ENCODE results near the gene ACTL10.
"Not testable (repeated sequence)": the region's sequence is repeated elsewhere in the genome, so short reads cannot be mapped to it uniquely, and the experiment has no call there.

ACTL10 gene

DNA sequence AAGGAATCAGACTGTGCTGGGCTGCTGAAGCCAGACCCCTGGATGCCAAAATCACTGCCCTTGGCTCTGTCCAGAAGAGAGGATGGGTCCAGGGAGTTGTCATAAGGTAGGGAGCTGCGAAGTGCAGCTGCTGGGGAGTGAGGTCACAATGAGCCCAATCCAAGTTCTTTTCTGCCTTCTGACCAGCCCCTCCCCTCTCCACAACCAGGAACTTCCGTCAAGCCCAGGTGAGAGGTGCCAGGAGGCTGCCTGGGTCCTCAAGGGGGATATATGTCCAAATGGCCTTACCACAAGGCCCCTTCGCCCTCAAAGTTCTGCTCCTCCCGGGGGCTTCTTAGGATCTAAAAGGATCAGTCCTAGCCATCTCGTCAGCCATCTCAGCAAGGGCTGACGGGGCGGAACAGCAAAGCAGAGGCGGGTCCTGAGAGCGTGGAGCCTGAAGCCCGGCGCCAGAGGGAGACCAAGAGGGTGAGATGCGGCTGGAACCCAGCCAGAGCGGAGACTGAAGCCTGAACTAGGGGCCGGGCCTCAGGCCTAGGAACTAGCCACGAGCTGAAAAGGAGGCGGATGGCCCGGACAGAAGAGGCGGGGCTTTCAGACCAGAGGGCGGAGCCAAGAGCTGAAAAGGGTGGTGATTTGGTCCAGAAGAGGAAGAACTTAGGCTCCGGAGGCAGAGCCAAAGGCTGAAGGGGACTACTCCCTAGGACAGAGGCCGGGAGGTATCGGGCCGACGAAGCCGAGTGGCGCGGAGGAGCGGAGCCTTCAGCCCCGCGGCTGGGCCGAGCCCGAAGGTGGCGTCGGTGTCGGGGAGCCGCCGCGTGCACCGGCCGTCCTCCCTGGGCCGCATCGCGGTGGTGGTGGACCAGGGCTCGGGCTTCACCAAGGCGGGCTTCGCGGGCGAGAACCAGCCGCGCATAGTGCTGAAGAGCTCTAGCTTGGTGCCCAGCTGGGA is at the start of gene ACTL10:
ACTL10 (plus strand) TSS at position 651 of the 952 bp plus-strand sequence. CDS start 555 bp downstream, outside the sequence.
- DNase-seq: peak; percentile 64

DNA sequence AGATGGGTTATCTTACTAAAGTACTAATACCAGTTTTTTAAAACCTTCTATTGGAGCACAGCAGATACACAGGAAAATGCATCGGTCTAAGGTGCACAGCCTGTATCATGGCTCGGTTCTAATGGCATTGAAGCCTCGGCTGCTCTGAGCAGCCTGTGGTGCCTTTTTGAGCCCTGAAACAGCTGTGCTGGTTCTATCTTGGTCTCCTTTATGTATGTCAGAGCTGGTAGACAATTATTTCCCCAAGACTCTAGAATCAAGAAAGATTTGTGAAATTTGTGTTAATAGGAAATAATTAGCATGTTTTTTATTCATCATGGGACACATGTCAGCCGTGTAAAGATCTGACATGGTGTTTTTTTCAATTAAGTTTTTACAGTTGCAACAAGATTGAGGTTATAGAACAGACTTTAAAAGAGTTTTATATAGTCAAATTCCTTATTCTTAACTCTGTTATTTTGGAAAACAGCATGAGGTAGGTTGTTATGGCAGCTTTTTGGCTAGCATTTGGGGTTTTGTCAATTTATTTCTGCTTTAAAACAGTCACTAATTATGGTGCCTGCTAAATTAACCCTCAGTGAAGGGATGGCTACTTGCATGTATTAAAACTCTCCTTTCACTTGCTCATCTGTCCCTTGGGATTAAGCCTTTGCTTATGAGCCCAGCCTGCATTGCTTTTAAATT is 44.9 kb upstream of the ACTL10 start:
- no peak for DNase-seq

DNA sequence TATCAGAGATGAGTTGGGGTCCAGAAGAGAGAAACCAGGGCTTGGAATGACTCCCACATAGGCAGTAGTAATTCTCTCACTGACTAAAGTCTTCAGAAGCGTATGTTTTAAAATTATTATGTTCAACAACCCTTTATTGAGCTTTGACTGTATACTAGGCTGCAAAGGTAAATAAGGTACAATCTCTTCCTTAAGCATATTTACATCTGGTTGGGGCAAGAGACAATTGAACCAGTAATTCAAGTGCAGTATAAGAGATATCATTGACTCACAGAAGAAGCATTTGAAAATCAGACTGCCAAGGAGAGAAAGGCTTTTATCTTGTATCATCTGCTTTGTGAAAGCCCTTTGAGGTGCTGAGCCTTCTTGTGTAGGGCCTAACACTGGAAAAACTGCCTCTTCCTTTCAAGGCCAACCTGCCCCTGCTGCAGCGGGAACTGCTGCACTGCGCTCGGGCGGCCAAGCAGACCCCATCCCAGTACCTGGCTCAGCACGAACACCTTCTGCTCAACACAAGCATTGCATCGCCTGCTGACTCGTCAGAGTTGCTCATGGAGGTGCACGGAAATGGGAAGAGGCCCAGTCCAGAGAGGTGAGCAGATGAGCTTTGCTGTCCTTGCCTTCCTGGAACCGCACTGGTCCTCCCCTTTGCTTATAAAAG is 43.9 kb upstream of the ACTL10 start:
- no peak for DNase-seq

DNA sequence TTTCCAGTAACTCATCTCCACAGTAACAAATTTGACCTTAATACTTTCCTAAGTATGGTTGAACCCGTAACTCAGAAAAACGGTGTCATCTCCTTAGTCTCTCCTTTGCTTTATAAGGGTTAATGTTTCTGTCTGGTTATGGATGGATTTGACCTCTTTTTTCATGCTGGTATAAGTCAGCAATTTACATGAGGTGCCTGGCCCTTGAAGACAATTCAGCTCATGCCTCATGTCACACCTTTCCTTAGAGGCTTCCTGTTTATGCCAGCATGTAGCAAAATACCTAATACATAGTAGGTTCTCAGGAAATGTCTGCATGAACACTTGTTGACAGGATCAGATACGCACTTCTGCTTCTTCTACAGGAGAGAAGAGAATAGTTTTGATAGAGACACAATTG is 42.3 kb upstream of the ACTL10 start:
- DNase-seq: no peak

DNA sequence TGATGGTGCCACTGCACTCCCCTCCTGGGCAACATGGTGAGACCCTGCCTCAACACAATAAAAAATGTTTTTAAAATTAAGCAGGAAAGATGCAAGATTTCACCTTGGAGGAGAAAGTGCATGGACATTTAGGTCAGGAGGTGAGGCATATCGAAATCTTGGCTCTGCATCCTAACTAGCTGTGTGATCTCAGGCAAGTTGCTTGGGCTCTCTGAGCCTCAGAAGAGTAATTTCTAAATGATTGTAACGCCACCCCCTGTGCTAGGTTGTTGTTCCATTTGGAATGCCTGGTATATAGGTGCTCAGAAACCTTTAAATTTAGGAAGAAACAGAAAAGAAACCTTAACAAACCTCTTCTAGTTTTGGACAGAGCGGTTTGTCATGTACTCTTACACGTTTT is 40.6 kb upstream of the ACTL10 start:
- no peak for DNase-seq

DNA sequence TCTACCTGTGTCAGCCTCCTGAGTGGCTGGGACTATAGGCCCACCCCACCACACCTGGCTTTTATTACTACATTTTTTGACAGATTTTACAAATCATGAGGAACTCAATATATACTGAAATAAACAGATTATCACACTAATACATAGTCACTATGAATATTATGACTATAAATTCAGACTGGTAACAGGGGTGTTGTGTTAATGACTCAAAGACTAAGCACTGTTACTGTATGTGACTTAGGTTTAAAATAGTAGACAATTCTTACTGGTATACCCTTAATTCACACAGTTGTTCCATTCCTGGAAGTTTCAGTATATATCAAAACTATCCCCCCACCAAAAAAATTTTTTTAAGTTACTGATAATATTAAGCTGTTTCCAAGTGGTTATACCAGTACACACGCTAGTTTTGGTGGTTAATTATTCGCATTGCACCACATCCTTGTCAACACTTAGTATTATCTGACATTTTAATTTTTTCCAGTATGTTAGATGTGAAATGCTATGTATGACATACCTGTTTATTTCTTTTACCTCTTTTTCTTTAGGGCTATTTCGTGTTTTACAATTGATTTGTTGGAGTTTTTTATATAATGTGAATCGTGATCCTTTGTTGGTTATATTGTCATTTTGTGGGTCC is 39.0 kb upstream of the ACTL10 start:
- DNase-seq: no peak

DNA sequence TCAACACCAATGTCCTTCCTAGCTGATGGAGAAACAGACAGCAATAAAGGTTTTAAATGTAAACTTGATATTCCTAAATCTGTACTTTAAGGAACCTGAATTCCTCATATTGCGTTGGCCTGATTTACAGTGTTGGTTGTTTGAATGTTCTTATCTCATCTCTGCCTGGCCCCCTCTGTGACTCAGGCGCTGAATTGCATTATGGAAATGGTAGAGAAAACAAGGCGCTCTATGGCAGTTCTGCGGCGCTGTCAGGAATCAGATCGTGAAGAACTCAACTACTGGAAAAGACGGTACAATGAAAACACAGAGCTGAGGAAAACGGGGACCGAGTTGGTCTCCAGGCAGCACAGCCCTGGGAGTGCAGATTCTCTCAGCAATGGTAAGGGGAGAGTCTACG is 37.2 kb upstream of the ACTL10 start:
- no peak for DNase-seq

DNA sequence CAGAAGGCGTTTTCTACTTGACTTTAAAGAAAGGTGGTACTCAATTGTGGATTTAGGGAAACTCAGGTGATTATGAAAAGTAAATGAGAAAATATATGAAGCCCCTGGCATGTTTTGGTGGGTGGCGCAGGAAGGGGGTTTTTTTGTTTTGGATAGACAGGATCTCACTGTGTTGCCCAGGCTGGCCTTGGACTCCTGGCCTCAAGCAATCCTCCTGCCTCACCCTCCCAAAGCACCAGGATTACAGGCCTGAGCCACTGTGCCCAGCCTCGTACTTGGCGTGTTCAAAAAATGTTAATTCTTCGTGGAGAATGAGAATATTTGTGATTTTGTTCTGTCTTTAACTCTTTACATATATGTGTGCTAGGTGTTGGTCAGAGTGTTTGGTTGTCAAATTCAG is 36.8 kb upstream of the ACTL10 start:
- no peak for DNase-seq

DNA sequence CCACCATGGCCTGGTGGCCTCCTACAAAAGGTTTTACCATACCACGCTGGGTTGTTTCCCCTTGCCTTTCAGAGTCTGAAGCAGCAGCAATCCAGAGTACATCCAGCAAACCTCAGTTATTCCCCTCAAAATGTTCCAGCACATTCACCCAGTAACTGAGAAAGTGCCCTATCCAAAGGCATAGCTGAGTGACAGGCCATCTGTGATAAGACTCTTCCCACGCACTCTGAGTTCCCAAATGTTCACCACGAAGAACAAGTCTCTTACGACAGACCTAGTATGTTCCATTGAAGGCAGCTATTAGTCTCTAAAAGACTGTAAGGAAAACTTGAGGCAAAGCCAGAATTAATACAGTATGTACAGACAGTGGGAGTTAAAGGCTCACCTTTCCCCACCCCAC is 36.2 kb upstream of the ACTL10 start:
- no peak for DNase-seq

DNA sequence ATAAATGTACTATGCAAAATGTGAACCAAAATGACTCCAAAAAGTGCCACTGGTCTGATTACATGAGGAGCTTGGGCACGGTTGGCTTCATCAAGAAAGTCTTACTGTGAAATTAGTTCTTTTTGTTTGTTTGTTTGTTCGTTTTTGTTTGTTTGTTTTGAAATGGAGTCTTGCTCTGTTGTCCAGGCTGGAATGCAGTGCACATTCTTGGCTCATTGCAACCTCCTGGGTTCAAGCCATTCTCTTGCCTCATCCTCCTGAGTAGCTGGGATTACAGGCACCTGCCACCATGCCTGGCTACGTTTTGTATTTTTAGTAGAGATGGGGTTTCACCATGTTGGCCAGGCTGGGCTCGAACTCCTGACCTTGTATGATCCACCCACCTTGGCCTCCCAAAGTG is 34.8 kb upstream of the ACTL10 start:
- DNase-seq: not testable (repeated sequence)

DNA sequence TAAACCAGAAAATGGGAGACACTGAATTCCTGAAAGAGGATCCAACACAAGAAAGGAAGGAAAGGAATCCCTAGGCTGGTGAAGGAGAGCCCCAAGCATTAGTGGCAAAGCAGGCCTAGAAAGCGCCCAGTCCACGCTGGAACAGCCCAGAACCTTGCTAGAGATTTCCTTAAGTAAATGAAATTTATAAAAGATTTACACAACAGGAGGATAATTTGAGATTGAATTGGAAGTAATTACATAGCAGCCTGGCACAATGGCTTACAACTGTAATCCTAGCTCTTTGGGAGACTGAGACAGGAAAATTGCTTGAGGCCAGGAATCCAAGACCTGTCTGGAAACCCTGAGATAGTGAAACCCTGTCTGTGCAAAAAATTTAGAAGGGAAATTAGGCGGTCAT is 31.4 kb upstream of the ACTL10 start:
- no peak for DNase-seq

DNA sequence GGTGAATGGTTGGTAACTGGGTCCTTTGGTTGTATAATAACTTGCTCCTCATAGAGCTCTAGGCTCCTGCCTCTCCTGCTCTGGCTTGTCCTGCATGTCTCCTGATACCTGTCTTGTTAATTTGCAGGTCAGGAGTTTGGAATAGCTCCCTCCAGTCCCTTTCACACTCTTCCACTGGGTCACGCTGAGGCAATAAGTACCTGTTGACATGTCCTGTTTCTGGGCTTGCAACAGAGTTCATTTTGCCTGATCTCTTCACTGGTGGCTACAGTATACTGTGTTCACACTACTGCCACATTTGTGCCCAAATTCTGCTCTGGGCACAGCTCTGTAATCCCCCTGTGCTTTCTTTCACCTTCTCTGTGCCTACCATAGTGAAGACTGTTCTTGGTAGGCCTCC is 30.0 kb upstream of the ACTL10 start:
- no peak for DNase-seq

DNA sequence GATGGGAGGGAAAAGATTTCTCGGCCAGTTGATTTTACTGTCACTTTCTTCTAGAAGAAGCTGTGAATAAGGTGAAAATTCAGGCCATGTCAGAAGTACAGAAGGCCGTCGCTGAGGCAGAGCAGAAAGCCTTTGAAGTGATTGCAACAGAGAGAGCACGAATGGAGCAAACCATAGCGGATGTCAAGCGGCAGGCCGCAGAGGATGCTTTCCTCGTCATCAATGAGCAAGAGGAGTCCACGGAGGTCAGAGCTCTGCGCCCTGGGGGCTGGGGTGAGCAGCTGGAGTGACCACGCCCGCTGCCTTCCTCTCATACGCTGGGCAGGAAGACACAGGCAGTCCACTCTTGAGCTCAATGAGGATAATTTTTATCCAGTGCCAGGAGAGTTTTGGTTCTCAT is 26.5 kb upstream of the ACTL10 start:
- no peak for DNase-seq

DNA sequence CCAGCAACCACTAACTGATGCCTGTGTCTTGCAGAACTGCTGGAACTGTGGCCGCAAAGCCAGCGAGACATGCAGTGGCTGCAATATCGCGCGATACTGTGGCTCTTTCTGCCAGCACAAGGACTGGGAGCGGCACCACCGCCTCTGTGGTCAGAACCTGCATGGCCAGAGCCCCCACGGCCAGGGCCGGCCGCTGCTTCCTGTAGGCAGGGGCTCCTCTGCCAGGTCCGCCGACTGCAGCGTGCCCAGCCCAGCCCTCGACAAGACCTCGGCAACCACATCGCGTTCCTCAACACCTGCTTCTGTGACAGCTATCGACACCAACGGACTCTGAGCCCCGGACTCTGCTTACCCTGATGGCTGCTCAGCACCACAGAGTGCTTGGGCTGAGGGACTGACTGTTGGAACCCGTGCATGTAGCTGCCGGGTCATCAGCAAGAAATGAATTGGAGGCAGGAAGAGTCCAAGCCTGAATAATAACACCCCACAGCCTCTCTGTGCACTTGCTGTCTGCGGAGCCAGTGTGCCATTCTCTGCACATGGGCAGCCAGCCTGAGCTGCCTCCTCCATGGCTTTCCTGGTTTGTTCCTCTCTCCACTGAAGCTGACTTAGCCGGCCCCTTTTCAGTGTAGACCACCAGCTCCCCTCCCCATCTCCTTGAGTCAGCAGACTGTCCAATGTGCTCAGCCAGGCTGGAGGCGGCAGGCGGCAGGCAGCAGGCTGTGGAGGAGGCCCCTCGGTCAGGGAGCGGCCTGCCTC is 22.3 kb upstream of the ACTL10 start:
- no peak for DNase-seq

DNA sequence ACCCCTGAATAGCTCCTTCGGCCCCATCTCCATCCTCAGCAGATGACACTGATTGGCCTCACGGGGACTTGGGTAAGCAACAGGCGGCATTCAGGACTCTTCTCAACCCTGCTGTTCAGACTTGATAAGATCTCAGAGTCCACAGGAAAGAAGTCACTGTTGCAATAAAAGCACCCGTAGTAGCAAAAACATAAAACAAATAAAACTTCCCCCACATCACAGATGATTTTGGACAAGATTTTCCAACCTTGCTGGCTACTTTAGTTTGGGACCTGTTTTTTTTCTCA is 21.7 kb upstream of the ACTL10 start:
- DNase-seq: no peak

DNA sequence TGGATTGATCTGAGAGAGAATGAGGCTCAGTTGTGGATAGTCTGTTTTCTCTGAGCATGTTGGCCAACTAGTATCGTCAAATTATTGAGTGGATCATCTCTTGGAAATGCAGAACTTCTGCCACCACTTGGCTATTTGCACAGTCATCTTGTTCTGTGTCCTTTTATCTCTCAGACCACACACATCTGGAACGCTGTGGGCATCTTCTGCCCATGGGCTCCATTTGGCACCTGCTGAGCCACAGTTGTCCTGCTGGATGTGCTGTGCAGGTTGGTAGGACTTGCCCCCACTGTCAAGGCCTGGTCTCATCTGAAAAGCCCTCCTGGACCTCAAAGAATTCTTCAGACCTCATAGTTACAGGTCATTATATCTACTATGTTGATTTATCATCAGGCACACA is 21.3 kb upstream of the ACTL10 start:
- no peak for DNase-seq

DNA sequence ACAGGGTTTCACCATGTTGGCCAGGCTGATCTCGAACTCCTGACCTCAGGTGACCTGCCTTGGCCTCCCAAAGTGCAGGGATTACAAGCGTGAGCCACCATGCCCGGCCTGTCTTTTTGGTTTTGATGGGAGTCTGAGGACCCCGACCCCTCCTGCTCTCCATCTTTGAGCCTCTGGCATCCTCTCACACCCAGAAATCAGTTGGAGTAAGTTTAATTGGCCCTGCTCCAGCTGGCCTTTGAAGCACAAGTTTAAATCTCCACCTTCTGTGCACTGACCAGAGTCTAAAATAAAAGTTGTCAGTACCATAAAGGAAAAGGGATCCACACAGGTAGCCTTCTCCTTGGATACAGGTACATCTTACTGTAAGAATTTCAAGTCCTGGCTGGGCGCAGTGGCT is 20.6 kb upstream of the ACTL10 start:
- DNase-seq: no peak

DNA sequence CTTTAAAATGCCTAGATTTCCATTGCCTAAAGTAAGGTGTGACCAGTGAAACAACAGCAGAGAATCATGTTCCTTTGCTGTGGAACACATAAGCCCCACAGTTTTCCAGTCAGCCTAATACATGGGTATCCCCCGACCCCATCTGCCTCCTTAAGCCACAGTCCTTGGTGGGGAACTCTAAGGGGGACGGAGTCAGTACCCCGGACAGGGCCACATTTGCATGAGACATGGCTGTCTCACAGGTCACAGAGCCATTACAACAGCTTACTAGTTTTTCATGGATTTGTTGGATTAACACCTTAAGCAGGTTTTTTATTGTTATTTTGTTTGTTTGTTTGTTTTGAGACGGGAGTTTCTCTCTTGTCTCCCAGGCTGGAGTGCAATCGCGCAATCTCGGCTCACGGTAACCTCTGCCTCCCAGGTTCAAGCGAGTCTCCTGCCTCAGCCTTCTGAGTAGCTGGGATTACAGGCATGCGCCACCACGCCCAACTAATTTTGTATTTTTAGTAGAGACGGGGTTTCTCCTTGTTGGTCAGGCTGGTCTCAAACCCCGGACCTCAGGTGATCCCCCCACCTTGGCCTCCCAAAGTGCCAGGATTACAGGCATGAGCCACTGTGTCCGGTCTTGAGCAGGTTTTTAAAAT is 19.7 kb upstream of the ACTL10 start:
- DNase-seq: not testable (repeated sequence)

DNA sequence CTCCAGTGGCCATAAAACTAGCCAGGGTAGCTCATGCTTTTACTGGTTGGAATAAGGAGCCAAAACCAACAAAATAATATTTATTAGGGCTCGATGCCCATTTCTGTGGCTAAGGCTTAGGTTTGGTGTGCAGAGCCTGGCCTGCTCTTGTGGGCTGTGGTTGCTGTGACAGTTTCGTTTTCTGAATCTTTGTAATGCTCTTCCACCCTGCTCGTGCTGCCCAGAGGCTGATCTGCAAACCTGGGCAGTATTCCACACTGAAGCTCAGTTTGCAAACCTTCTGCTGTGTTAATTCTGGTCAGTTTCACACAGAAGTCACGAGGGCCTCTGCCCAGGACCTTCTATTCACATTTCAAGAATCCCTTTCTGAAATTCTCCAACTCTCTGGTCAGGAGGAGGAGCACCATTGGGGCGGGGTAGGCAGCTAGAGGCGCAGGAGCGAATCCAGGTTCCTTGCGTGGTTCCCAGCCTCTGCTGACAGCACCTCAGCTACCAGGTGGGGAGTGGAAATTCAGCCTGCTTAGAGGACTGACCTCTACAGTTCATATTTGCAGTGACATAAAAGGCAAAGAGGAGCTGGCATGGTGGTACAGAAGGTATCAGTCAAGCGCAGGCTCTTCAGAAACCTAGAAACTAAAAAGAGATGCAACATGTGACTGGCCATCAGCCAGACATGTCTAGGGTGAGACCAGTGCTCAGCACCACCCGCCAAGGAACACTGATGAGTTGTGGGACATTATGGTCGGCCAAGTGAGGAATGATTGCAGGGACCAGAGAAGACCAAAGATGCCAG is 18.9 kb upstream of the ACTL10 start:
- DNase-seq: no peak

DNA sequence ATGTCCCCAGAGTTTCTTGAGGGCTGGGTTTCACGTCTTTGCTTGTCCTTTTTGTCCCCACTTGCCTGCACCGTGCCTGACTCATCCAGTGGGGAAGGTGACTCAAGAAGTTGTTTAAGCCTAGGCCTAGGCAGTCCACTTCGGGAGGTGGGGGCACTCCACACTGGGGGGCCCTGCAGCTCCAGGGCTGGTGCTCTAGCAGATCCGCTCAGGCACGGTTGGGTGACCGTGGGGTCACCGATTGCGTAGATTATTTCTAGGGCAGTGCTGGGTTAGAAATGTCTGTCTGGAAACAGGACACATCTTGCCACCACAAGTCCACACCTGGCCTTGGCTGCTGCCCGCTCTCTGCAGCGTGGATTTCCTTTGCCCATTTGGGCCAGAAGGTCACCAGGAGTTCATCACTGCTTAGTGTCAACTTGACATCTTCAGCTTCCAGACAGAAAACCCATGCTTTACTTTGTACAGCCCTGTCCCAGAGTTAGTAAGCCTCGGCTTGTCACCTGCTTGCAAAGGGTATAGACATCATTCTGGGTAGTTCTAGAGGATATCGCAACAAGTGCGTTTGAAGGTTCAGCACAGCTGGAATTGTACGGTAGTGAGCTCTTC is 18.2 kb upstream of the ACTL10 start:
- no peak for DNase-seq

DNA sequence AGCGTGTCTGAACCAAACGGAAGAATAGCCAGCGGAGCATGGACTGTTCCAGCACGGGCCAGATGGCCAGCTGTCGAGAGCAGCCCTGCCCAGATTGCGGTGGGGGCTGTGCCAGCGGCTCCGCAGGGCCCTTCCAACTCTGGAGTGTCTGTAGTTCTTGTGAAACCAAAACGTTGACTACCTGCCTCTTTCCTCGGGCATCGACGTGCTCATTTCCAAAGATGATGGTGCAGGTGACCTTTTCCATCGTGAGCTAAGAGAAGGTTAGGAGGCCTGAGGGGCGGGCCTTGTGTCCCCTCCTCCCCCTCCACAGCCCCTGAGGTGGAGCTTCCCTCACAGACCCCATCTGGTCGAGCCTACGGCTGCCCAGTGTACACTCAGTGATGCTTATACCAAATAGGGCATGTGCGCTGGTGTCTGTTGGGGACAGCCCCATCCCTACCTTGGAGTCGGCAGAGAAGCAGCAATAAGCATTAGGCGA is 17.5 kb upstream of the ACTL10 start:
- DNase-seq: no peak

Data from effector CD4-positive, alpha-beta T cell (primary cell).